HG03520 (cell line): ENCODE results near the gene MRPS27.

Source experiments
- ATAC-seq: cut with Tn5 transposase; IDR thresholded peaks from one replicate; pipeline ENCODE4 v1.9.1; 2021; ENCODE audit warnings: mild to moderate bottlenecking, moderate library complexity; ENCODE audit not compliant: unreplicated experiment

Gene MRPS27

DNA sequence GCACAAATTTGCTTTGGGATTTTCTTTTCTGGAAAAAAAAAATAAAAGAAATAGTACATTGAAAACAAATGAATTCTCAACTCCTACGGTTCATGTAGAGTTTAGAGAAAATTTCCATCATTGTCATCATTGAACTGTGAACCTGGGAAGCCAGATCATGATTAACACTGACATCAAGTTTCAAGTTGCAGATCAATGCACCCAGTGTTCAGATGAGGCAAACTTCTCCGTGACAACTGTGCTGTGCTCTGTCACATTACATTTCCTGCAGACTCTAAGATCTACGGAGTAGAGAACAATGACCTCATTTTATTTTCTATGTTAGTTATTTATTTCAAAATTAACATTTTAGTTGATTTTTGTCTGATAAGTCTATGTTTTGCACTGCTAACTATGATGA, 113.0 kb downstream of the MRPS27 start:
- no peak for ATAC-seq

DNA sequence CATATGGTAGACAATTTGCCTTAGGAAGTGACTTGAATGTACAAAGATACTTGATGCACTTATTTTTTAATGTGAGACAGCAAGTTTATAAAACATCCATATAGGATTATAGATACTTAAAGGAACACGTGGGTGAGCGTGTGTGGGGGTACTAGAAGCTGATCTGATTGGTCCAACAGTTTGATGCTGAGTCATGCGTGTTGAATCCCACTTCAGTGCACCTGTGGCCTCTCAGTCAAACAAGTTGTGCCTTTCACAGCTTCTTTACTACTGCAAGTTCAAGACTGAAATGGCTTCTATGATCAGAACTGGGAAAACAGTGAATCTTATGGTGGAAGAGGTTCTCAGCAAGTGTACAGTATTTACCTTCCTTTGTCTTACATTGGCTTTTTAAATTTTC, 113.9 kb downstream of the MRPS27 start:
- no peak for ATAC-seq

DNA sequence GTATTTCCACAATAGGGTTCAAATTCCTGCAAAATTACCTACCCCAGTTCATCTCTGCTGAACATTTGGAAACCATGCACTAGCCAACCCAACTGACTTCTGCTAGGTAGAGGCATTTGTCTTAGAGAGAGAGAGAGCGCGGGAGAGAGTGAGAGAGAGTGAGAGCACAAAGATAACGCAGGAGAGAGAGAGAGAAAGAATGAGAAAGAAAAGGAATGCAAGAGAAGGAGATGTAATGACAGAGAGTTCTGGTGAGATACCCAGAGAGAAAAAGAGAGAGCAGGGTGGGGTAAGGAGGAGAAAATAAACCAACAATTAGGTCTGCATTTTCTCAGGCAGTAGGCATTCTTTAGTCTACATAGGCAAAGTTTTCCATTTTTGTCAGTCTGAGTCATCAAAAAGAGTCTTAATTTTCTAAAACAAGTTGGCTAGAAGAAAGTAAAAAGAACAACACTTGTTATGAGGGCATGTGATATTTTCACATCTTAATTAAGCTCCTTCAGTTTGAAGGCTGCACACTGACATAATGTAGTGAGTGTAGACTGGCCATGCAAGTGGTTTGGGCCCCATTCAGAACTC, 114.5 kb downstream of the MRPS27 start:
- no peak for ATAC-seq

DNA sequence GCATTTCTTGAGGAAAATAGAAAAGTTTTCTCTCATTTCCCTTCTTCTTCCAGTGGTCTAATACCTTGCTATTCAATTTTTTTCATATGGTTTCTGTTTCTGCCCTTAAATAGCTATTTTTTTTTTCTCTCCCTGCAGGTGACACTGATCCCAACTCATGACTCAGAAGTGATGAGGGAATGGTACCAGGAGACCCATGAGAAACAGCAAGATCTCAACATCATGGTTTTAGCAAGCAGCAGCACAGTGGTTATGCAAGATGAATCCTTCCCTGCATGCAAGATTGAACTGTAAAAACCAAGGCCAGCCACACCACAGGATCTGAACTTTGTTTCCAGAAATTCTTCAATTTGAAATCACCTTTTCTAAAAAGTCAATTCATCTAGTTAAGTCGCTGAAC, 115.1 kb downstream of the MRPS27 start:
- ATAC-seq, result no peak

DNA sequence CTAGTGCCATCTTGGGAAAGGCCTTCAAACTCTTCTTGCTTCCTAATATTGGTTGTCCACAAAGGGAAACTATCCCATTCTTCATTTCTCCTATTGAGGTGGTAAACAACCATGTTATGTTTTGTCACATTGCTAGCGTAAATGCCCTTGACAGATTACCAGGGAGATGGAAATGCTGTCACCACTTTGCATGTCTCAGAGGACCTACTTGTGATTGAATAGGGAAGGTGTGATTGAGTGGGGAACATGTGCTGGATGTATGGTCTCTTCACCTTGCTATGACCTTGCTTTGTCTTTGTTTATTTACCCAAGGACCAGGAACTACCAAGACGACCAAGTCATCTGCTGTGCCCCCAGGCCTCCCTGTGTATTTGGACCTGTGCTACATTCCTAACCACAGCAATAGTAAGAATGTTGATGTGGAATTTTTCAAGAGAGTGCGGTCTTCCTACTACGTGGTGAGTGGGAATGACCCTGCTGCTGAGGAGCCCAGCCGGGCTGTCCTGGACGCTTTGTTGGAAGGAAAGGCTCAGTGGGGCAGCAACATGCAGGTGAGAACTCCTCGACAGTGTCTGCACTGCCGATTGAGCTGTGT, 116.7 kb downstream of the MRPS27 start:
- ATAC-seq, result no peak

DNA sequence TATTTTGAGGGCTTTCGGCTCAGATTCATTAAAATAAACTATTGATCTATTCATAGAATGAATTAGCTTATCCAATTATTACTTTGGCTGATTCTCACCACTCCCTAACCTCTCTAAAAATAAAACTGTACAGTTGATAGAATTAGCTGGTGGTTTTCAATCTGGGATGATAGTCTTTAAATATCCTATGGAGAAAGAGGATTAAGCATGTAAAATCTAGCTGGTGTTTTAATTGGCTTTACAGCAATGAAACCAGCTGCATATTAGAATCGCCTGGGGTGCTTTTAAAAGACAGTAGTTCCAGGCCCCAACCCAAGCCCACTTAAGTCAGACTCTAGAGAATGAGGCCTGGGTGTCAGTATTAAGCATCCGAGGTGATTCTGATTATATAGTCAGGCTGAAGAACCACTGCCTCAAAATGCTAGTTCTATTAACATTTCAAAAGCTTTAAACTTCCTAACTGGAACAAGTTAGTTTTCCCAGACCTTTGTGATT, 117.7 kb downstream of the MRPS27 start:
- no peak for ATAC-seq

DNA sequence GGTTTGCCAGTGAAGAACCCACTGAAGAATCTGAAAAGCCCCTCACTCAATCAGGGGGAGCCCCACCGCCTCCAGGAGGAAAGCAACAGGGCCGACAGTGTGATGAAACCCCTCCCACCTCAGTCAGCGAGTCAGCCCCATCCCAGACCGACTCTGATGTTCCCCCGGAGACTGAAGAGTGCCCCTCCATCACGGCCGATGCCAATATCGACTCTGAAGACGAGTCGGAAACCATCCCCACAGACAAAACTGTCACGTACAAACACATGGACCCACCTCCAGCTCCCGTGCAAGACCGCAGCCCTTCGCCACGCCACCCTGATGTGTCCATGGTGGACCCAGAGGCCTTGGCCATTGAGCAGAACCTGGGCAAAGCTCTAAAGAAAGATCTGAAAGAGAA, 120.4 kb downstream of the MRPS27 start:
- ATAC-seq, result no peak

DNA sequence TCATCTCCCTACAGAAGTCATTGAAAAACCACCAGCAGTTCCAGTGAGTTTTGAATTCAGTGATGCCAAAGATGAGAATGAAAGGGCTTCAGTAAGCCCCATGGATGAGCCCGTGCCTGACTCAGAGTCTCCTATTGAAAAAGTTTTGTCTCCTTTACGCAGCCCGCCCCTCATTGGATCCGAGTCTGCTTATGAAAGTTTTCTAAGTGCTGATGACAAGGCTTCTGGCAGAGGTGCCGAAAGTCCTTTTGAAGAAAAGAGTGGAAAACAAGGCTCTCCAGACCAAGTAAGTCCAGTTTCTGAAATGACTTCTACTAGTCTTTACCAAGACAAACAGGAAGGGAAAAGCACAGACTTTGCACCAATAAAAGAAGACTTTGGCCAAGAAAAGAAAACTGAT, 122.6 kb downstream of the MRPS27 start:
- no peak for ATAC-seq

DNA sequence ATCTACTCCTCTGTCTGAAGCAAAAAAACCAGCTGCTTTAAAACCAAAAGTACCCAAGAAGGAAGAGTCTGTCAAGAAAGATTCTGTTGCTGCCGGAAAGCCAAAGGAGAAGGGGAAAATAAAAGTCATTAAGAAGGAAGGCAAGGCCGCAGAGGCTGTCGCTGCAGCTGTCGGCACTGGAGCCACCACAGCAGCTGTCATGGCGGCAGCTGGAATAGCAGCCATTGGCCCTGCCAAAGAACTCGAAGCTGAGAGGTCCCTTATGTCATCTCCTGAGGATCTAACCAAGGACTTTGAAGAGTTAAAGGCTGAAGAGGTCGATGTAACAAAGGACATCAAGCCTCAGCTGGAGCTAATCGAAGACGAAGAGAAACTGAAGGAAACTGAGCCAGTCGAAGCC, 124.5 kb downstream of the MRPS27 start:
- no peak for ATAC-seq

DNA sequence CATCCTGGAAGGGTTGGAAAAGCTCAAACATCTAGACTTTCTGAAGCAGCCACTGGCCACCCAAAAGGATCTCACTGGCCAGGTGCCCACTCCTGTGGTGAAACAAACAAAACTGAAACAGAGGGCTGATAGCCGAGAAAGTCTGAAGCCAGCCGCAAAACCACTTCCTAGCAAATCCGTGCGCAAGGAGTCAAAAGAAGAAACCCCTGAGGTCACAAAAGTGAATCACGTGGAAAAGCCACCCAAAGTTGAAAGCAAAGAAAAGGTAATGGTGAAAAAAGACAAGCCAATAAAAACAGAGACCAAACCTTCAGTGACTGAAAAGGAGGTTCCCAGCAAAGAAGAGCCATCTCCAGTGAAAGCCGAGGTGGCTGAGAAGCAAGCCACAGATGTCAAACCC, 125.2 kb downstream of the MRPS27 start:
- peak; percentile 96 for ATAC-seq

DNA sequence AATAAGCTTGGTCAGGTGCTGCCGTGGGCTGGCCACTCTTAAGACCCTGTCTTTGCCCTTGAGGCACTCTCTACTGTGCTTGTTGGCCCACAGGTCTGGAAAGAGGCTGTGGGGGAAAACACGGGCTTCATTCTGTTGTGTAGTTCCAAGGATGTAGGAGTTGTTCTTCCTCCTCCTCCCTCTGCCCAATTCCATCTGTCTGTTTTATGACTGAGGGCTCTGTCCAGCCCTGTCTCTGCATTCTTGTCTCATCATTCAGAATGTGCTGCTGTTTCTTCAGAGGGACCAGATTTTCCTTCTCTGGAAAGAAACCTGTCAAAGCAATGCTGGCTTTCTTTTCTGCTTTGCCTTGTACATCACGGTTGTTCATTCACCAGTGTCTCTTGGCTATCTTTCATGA, 128.6 kb downstream of the MRPS27 start:
- no peak for ATAC-seq

DNA sequence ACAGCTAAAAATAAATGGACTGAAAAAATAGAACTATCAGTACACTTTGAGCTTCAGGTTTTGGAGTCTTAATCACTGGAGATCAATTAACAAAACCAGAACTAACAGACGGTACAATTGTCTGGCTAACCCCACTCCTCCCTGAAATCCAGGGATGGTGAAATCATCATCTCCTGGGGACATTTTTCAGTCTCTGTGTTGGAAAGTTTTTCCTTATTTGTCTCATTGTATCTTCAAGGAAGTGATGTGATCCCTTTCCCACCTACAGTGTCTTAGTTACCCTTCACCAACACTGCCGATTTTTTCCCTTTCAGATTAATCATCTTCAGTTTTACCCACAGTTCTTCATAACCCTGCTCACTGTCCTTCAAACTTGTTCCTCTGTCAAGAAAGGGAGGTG, 130.9 kb downstream of the MRPS27 start:
- no peak for ATAC-seq

DNA sequence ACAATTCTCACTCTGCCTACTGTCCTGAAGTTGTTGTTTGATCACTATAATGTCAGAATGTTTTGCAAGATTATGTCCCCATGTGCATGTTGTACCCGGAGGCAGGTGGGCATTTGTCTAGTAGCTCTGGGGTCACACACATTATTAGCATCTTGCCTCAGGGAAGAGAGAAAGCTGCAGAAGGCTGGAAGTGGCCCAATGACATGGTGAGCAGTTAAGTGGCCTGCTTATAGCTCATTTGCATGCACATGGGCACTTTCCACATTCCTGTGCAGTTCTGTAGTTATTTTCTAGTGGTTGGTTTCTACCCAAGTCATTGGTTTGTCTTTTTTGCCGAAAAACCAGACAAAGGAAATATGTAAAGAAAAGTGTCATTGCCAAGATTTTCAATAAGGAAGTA, 131.9 kb downstream of the MRPS27 start:
- ATAC-seq, result no peak

DNA sequence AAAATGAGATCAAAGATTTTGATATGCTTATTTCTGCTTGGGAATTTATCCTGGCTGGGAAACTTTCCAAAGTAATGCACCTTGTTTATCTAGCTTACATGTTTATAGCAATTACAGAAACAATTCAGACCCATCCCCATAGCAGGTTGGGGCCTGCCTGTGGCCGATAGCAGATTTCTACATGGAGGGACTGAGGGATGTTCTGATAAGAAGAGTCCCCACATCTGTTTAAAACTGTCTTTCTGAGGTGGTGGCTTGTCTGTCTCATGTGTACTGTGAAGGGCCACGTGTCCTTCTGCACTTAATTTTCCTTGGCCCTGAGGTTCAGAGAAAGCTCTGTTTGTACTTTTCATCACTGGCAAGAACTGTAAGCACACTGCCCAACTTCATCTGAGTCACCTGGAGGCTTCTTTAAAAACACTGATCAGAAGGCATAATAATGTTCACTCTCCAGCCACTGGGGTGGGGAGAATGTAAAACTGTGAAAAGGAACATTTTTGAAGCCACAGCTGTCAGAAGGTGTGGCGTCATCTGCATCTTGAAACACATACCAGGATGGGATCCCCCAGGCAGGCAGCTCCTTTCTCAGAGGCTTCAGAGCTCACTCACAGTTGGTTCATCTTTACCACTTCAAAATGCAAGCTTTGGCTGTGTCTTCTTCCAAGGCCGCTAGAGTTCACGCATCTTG, 132.5 kb downstream of the MRPS27 start:
- ATAC-seq, result no peak

DNA sequence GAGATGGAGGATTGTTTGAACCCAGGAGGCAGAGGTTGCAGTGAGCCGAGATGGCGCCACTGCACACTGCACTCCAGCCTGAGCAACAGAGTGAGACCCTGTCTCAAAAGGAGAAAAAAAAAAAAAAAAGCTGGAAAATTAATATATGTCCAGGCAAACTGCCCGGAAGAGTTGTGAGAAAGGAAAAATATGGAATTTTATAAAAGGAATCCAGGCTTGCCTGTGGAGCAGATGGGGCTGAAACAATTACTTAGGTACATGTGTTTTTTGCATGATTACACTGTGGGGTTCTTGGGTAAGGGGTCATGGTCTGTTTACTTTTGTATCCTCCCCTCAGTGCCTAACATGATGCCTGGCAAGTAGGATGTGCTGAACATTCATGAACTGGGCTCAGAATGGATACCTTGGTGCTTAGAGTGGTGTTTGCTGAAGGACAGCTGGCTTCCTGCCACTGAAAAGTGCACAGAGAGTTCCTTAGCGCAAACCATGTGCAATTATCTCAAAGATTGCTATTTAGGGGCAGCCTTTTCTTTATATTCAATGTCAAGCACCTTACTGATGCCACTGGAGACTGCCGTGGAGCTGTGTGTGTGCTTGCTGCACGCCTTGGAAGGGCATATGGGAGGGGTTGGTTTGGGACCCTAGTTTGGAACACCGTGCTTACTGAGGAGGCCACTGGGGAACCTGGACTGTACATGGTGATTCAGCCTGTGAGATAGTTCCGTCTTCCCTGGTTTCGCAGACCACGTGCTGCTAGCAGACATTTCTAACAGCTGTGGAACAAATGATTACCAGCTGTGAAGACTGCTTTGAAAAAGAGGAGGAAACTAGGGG, 134.3 kb downstream of the MRPS27 start:
- no peak for ATAC-seq

DNA sequence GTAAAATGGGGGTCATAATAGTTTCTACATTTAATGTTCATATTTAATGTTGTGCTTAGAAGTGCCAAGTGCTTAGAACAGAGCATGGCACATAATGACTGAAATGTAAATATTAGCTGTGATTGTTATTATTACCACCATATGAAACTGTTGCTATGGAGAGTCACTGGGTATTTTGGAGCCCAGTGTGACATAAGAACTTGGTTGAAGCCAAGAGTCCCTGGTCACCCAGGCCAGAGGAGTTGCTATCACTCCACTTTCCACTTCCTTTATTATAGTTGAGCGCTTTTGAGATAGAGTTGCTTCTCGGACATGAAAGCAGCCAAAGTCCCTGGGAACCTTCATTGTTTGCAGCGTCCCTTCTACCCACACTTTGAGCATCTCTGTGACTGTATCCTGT, 135.6 kb downstream of the MRPS27 start:
- ATAC-seq, result no peak

DNA sequence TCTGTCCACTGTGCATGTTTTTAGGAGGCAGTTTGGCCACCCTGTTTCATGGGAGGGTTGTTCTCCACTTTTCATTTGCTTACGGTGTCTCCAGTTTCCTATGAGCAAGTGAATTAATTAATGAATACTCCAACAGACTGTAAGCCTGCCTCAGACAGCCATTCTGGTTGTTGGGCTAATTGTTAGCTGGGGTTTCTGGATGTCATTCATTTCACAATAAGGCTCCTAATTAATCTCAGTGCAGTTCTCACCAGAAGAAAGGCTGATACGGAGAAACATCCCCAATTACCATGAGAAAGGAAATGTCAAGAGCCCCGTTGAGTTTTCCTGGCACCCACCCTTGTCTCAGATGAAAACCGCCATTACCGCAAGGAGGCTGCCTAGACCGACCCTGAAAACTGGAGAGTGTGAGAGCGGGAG, 136.9 kb downstream of the MRPS27 start:
- no peak for ATAC-seq

DNA sequence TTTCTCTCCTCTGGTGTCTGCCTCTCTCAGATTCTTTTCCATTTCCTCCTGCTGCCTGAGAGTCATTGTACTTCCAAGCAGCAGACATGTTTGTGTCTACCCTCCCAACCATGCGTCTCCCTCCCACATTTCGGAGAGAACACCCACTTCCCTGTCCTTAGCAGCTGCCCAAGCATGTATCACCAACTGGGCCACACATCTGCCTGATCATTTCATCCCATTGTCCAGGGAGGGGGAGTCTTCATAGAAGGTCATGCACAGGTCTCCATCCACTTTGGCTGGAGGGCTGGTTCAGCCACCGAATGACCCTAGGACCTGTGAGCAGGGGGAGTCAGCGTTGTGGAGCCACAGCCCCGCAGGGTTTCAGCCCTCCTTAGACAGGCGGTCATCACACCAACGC, 137.4 kb downstream of the MRPS27 start:
- no peak for ATAC-seq

DNA sequence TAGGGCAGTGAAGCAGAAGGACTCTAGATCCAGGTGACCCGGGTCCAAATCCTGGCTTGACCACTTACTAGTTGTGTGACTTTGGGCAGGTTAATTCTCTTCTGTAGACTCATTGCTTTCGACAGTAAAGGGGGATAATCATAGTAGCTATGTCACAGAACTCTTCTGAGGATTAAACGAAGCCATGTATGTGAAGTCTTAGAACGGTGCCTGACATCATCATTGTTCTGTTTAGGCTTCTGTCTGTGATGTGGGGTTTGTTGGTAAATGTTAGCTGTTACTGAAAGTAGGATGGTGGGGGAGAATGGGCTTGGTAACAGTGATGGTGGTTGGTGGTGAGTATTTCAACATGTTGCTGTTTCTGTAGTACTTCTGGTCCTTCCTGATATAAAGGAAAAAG, 139.1 kb downstream of the MRPS27 start:
- ATAC-seq, result no peak

DNA sequence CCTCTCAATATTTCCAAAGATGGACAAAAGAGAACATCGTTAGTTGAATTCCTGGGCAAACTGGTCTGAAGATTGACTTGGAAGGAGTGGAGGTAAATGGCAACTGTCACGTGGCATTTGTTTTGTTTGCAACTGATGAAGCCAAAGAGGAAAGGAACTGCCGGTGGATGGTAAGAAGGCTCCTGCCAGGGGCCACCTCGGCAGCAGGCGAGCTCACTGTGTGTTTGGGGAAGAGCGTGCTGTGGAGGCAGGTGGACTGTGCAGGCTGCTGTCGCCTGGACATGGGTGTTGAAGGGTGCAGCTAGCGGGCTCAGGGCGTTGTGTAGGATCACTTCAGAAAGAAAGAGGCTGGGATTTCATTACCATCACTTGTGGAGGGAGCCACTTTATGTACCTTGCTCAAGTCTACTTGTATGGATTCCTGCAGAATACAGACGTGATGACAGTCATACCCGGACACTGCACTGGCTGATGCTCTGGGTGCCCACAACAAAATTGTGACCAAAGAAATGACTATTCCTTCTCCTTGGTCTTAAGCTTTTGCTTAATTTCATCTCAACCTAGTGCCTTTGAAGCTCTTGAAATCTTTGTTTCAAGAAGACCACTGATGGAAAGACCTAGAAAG, 140.1 kb downstream of the MRPS27 start:
- no peak for ATAC-seq
